GM18502 (cell line): ENCODE results near the gene AKAP14.
"Not testable (repeated sequence)": the region's sequence is repeated elsewhere in the genome, so short reads cannot be mapped to it uniquely, and the experiment has no call there.

ENCODE experiments used
- ATAC-seq: cut with Tn5 transposase; IDR thresholded peaks from one replicate; pipeline ENCODE4 v1.9.1; 2021; ENCODE audit warnings: mild to moderate bottlenecking; ENCODE audit not compliant: unreplicated experiment, poor library complexity

The AKAP14 gene

DNA sequence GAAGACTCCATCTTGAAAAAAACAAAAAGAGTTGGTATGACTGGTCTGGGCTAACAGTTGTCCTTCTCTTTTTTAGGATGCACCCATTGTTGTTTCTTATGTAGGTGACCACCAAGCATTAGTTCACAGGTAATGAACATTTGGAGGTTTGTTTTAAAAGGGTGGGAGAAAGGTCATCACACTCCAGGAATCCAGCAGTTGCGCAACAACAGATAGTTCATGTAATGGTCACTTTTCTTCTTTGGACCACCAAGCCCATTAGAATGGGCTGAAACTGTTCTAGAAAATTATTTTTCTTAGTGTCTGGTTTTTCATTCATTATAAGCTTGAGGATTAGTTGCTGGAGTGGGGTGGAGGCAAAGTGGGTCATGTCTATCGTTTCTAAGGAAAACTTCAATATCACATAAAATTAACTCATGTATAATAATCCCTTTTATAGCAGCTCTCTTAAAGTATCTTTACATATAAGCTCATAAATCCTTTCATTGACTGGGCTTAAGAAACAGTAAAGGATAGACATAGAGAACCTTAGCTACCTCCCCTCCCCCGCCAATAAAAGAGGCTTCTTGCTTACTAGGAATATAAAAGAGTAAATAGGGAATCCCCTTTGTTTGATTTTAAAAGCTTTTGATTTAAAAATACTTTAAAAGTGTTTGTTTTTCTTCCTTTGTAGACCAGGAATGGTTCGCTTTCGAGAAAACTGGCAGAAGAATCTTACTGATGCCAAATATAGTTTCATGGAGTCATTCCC lies 24.3 kb downstream of the AKAP14 start:
- ATAC-seq: no peak

DNA sequence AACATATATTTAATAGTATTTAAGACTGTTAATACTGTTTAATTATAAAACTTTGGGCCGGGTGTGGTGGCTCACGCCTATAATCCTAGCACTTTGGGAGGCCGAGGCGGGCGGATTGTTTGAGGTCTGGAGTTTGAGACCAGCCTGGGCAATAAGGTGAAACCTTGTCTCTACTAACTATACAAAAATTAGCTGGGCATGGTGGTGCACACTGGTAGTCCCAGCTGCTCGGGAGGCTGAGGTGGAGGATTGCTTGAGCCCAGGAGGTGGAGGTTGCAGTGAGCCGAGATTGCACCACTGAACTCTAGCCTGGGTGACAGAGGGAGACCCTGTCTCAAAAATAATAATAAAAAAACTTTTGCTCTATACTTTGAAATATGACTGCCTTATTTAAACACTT lies 26.7 kb downstream of the AKAP14 start:
- ATAC-seq: not testable (repeated sequence)

DNA sequence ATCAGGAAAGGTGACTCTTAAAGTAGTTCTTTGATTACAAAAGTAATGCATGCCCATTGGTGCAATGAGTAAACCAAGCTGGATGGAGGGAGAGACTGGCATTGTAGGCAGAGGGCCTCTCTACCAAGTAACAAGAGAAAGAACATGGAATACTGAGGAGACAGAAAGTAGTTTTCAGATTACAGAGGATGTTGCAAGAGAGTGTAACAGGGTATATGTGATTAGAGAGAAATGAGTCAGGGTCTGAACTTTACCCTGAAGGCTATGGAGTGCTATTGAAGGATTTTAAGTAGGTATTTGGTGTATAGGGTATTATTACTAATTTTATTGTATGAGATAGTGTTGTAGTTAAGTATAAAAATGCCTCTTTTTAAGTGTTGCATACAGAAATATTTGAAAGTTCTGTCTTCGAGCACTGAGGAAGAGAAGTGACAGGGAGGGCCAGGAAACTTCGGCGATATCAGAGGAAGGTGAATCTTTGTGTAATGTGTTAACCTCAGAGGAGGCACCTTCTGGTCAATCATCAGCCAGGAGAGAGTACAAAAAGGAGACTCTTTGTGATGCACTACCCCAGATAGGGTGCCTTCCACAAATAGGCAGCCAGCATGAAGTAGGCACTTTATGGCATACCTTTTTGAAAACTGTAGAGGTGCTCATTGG lies 39.7 kb downstream of the AKAP14 start:
- ATAC-seq: no peak

DNA sequence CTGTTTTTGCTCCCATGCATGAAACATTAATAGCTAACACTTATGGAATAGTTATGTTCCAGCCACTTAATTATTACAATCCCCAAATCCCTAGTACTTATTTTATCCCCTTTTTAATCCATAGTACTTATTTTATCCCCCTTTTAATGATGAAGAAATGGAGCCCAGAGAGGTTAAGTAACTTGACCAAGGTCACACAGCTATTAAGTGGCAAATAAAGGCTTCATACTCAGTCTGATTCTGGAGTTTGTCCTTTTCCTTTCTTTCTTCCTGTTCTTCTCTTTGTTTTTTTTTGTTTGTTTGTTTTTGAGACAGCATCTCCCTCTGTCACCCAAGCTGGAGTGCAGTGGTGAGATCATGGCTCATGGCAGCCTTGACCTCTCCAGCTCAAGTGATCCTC lies 45.6 kb downstream of the AKAP14 start:
- ATAC-seq: no peak

DNA sequence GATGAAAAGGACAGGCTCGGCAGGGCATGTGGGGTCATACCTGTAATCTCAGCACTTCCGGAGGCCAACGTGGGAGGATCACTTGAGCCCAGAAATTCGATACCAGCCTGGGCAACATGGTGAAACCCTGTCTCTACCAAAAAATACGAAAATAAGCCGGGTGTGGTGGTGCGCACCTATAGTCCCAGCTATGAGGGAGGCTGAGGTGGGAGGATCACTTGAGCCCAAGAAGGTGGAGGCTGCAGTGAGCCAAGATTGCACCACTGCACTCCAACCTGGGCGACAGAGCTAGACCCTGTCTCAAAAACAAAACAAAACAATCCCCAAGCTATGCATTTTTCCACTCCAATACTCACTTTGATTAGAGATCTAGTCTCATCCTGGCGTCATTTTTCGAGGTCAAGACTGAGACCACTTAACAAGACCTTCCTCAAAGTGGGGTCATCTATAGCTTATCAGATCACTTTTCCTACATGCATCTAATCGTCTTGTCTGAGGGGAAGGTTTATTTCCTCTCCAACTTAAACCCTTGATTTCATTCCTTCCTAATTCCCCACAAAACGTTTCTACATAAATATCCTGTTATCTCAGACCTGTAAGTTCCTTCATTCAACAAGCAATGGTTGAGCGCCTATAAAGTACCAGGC lies 46.6 kb downstream of the AKAP14 start:
- ATAC-seq: no peak

DNA sequence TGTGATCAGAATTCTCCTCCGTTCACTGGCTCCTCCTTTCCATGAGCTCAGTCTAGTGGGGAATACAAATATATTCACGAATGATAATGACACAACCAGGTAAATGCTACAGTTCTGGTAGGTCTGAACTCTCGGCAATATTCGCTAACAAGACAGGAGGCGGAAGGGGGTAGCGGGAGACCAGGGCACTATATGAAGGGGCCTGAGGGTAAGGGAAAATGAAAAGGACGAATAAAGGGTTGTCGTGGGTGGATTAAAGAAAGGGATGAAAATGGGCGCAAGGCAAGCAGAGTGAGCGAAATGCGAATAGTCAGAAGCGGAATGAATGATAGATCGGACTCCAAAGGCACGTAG lies 47.1 kb downstream of the AKAP14 start:
- ATAC-seq: peak; percentile 25

DNA sequence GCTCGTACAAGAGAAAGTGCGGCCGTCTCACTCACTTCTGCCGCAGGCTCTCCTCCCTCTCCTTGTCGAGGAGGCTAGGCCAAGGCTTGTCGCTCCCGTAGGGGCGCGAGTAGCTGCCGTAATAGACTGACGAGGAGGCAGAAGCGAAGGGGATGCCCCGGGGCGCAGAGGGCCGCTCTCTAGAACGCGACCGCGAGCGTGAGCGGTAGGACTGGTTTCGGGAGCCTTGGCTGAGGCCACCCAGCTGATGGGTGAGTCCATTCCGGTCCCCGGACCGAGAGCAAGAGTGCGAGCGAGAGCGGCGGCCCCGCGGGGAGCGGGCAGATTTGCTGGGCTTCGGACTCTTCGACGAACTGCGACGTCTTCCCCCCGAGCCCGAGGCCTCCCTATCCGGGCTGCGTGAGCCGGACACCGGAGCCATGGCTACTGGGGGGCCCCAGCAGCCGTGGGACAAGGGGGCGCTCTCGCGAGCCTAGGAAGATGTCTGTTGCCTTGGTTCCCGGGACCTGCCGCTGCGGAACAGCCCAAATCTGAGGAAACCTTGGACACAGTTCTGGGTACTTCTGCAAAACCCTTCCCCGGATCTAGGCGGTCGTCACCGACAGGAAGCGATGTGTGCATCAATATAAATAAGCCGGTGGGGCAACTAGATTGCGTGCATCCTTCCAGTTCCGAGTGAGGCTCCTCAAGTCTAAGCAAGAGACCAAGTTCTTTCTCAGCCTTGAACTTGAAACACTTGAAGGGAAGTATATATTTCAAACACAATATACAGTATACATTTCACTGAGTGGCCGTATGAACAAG lies 47.7 kb downstream of the AKAP14 start, which contains the start of gene NKAP:
Gene NKAP, minus strand, starts transcription at position 567 of the 804 bp plus-strand sequence. Its CDS starts 146 bp downstream, at position 421.
- ATAC-seq: peak; percentile 78

DNA sequence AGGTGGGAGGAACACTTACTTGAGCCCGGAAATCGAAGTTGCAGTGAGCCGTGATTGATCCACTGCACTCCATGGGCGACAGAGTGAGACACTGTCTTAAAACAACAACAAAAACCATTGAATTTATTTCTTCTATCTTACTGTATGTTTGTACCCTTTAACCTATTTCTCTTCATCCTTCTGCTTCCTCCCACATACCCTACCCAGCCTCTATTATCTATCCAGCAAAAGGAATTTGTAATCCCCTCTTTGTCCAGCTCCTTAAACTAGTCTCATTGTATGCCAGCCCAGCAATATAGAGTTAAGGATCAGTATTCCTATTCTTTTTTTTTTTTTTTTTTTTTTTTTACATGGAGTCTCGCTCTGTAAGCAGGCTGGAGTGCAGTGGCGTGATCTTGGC lies 49.8 kb downstream of the AKAP14 start:
- ATAC-seq: no peak

DNA sequence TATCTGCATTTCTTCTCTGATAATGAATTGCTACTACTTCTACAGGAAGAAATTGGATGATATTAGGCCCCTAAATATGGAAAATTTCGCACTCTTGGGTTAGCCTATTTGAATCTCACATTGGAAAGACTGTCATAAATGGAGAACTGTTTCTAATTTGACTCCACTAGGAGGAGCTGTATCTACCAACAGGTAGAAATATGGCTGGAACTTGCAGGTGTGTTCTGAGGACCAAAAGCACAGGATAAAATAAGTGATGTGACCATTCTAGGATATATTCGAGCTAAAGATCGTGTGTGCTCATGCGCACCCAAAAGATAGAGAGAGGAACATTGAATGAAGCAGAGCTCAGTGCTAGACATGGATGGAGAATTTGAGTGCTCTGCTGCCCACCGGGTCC lies 52.7 kb downstream of the AKAP14 start:
- ATAC-seq: no peak

DNA sequence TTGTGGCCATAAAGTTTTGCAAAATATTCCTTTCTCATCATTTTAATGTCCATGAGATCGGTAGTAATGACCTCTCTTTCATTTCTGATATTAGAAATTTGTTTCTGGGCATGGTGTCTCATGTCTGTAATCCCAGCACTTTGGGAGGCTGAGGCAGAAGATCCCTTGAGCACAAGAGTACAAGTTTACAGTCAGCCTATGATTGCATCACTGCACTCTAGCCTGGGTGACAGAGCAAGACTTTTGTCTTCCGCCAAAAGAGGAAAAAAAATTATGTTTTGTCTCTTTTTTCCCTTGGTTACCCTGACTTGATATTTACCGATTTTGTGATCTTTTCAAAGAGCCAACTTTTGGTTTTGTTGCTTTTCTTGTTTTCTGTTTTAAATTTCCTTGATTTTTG lies 58.7 kb downstream of the AKAP14 start:
- ATAC-seq: no peak

DNA sequence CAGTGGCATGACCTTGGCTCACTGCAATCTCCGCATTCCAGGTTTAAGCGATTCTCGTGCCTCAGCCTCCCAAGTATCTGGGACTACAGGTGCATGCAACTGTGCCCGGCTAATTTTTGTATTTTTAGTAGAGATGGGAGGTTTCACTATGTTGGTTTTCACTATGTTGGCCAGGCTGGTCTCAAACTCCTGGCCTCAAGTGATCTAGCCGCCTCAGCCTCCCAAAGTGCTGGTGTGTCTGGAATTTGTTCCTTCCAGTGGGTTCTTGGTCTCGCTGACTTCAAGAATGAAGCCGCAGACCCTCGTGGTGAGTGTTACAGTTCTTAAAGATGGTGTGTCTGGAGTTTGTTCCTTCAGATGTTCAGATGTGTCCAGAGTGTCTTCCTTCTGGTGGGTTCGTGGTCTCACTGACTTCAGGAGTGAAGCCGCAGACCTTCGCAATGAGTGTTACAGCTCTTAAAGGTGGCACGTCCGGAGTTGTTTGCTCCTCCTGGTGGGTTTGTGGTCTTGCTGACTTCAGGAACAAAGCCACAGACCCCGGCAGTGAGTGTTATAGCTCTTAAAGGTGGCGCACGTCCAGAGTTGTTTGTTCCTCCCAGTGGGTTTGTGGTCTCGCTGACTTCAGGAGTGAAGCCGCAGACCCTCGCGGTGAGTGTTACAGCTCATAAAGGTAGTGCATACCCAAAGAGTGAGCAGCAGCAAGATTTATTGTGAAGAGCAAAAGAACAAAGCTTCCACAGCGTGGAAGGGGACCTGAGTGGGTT lies 60.3 kb downstream of the AKAP14 start:
- not testable (repeated sequence) for ATAC-seq

DNA sequence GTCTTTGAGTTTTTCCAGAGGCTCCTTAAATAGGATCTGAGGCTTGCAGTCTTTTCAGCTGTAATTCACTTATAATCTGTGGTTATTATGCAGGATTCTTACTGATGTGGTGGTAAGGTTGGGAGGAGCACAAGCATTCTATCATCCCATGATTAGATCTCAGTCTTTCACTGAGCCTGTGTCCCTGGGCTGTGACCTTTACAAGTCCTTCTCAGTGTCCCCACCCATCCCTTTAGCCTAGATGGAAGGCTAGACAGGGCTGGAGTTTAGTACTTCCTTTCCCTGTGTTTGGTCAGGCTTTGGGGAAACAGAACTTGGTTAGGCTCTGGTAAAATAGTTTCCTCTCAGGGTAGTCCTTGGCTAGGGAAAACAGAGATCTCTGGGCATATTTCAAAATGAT lies 64.9 kb downstream of the AKAP14 start:
- no peak for ATAC-seq

DNA sequence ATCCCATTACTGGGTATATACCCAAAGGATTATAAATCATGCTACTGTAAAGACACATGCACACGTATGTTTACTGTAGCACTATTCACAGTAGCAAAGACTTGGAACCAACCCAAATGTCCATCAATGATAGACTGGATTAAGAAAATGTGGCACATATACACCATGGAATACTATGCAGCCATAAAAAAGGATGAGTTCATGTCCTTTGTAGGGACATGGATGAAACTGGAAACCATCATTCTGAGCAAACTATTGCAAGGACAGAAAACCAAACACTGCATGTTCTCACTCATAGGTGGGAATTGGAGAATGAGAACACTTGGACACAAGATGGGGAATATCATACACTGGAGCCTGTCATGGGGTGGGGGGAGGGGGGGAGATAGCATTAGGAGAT lies 71.1 kb downstream of the AKAP14 start:
- not testable (repeated sequence) for ATAC-seq
